Ovary (tissue), 3 donors: ENCODE results near the gene OSBPL2.

Source experiments
- POLR2A ChIP-seq: fragments of 450-650 bp; IDR thresholded peaks from one replicate; pipeline ENCODE4 v1.6.1; 2017; ENCODE audit warnings: antibody characterized with exemption, mild to moderate bottlenecking, moderate library complexity
- TF ChIP-seq, protein P1 (sequence below), 3 donors: fragments of 450-650 bp in 2 of 3; fragments of 200-600 bp in 1 of 3; IDR thresholded peaks; one replicate each; pipeline versions ENCODE4 v1.5.1 to v1.8.0; 2016 to 2022; ENCODE audit warnings: antibody characterized with exemption in 3 of 3, mild to moderate bottlenecking in 1 of 3
- donor health status: DM: no; HTN: no; CAD: no.

DNA sequence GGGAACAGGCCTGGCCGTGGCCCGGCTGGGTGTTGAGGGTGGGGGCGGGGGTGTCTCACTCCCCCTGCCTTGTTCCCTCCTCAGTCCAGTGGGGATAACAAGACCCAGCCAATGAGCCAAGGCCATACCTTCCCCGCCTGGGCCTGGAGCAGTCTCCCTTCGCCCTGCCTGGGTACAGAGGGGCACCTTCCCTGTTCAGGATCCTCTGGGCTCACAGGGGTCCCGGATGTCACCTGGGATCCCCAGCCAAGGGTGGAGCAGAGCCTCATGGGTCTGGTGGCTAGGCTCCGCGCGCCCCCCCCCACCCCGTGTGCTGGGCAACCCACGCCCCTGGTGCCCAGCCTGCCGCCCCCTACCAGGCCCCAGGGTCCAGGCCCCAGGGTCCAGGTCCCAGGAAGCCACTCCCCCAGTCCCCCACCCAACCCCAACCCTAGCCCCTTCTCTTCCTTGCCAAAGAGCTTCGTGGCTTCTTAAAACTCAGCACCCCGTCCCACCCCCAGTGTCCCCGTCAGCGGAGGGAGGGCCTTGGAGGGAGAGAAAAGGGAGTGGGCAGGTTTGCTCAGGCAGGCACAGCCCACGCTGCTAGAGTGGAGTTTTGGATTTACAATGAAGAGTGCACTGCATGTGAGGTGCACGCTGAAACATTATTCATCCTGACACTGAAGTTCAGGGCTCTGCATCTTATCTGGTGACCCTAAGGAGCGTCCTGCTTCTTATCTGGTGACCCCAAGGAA is 30.1 kb upstream of the OSBPL2 start:
- TF ChIP-seq, protein P1, sequence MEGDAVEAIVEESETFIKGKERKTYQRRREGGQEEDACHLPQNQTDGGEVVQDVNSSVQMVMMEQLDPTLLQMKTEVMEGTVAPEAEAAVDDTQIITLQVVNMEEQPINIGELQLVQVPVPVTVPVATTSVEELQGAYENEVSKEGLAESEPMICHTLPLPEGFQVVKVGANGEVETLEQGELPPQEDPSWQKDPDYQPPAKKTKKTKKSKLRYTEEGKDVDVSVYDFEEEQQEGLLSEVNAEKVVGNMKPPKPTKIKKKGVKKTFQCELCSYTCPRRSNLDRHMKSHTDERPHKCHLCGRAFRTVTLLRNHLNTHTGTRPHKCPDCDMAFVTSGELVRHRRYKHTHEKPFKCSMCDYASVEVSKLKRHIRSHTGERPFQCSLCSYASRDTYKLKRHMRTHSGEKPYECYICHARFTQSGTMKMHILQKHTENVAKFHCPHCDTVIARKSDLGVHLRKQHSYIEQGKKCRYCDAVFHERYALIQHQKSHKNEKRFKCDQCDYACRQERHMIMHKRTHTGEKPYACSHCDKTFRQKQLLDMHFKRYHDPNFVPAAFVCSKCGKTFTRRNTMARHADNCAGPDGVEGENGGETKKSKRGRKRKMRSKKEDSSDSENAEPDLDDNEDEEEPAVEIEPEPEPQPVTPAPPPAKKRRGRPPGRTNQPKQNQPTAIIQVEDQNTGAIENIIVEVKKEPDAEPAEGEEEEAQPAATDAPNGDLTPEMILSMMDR (IDR thresholded peaks at IDR 0.05) = no peak
- no peak for TF ChIP-seq POLR2A
